Measurements from ENCODE around the gene PMS1.
"Not testable (repeated sequence)": the region's sequence is repeated elsewhere in the genome, so short reads cannot be mapped to it uniquely, and the experiment has no call there.

Gene PMS1

DNA sequence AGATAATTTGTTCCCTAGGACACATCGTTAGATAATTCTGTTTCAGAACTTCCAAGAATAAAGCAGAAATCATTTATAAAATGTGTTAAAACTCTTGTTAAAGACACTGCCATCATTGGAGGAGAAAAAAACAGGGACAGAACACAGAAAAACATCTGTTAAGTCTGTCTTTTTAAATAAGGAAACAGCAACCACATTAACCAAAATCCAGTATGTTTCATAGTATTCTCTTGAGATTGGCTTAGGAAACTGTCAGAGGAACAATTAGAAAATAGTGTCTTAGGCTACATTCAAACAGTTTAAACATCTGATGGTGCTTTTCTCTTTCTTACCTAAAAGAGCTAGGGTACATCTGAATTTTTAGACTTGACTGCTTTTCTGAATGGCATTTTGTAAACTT is 81.6 kb downstream of the PMS1 start:
- no peak for DNase-seq (ENCODE audit: low read depth in 2 of 2)

DNA sequence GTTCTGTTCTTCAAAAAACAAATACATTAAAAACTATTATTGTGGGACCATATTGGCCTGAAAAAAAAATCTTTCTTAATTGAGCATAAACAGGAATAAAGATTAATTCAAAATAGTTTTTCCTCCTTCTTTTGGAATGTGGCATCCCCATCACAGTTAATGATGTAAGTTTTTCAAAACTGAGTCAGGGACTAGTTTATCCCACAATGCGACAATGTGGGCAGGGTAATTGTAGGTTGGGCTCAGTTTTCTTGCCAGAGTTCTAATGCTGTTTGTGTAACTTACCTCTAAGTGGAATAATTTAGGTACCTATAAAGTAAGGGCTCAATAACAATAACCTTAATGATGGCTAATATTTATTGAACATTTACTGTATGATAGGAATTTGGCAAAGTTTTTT is 82.0 kb downstream of the PMS1 start:
- DNase-seq (ENCODE audit: low read depth in 2 of 2): no peak

DNA sequence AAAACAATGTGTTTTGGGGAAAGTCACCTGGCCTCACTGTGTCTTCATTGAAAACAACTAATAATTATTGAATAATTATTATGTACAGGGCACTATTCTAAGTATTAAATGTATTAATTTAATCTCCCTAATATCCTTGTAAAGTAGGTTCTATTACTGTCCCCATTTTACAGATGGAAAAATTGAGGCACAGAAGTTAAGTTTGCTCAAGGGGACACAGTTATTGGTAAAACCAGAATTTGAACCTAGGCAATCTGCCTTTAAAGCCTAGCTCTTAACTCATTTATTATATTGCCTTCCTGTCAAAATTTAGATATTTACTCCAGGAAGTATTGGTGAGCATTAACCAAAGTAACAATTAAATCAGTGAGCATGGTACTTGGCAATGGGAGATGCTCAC is 84.6 kb downstream of the PMS1 start:
- no peak for DNase-seq (ENCODE audit: low read depth in 2 of 2)

DNA sequence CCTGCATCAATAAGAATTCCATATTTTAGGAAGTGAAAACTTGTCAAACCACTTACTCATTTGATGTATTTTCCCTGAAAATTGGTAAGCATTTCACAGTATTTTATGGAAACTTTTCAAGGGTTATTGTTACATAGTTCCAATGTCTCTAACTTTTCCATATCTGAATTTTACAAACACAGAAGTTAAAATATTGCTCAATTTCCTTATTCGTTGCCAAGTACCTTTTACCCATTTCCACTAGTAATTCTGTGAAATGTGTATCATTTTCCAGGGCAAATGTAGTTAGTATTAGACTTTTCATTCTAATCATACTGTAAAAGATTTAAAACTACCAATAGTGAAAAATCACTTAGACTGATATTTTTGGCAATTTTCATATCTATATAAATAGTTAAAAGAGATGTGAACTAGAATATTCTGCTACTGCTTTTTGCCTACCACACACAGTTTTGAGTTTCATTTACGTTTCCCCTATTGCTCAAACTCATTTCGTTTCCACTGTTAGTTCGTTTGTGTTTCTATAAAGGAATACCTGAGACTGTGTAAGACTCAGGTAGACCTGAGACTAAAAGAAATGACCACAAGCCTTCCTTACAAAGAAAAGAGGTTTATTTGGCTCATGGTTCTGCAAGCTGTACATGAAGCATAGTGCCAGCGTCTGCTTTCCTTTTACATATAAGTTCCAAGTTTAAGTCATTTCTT is 86.3 kb downstream of the PMS1 start:
- DNase-seq (ENCODE audit: low read depth in 2 of 2): no peak

DNA sequence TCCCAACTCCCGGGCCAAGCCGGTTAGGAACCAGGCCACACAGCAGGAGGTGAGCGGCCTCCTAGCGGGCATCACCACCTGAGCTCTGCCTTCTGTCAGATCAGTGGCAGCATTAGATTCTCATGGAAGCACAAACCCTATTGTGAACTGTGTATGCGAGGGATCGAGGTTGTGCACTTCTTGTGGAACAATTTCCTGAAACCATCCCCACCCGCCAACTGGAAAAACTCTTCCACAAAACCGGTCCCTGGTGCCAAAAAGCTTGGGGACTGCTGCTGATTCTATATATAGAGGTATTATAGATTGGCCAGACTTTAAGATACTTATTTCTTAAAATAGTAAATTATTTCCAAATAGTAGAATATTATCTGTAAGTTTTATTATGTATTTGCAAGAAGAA is 89.4 kb downstream of the PMS1 start:
- DNase-seq (ENCODE audit: low read depth in 2 of 2): no peak

DNA sequence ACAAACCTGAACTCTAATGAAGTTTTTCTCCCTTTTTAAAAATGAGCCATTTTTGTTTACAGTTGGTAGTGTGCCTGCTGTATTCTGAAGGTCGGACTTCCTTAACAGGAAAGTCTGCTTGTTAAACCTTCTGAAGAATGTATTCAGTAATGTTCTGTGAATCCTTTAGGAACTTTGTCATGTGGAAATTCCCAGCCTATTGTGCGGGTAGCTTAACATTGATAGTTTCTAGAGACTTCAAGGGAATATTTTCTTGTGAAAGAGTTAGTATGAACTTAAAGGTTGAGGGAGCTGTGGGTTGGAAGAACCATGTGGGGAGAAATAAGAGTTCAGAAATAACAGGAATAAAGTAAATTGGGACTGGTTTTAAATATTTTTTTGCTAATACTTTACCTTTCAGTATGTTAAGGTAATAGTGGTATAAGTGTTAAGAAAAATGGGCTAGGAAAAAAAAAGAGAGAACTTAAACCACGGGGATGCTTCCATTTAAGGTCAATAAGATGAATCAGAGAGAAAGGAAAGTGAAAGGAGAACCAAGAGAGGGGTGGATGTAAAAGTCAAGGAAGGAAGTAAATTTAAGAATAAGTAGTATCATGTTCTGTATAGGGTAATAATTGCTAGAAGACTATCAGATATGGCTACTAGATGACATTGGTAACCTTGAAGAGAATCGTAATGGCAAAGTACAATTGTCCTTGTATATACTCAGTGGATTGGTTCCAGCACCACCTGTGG is 90.5 kb downstream of the PMS1 start:
- DNase-seq (ENCODE audit: low read depth in 2 of 2): no peak

DNA sequence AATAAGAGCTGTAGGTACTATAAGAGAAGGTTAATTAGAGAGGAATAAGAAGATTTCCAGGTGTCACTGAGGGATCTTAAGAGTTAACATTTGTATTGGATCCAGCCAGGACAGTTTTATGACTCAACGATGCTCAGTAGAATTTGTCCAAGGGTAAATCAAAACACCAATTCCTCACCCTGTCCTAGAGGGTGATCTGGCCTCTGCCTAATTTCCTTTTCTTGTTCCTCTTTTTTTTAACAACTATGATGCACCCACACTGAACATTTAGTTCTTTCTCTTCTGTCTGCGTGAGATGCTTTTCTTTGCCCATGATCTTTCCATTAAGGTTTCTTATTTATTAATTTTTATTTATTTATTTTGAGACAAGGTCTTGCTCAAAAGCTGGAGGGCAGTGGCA is 92.0 kb downstream of the PMS1 start:
- DNase-seq (ENCODE audit: low read depth in 2 of 2): no peak

DNA sequence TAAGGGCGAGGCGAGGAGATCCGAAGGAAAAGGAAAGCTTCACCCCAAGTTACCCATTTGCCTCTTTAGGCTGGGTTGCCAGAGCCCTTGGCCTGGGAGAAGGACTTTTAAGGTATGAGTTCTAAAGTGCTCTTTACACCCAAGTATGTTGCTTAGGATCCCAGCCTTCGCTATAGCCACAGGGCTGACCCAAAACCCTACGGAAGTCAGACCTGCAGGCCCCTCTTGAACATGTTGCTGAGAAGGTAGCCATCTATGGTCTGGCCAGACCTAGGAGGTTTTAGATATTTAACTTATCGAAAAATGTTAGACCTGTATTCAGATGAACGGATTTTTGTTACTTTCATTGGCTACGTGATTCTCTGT is 95.4 kb downstream of the PMS1 start:
- no peak for DNase-seq (ENCODE audit: low read depth in 2 of 2)

DNA sequence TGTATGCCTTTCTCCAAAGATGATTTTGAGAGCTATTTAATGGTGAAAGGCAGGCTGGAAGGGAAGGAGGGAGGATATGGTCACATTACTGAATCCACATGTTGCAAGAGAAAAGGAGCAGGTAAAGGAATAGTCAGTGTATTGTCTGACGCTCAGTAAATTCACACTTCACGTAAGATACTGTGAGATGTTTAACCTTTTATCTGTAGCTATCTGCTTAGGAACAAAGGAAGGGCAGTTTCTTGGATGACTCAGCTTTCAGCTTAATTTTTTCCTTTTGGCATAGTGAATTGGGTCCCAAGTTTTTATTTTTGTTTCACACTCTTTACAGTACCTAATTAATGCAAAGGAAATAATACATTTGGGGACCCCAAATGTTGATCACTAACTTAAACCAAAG is 96.2 kb downstream of the PMS1 start:
- no peak for DNase-seq (ENCODE audit: low read depth in 2 of 2)

DNA sequence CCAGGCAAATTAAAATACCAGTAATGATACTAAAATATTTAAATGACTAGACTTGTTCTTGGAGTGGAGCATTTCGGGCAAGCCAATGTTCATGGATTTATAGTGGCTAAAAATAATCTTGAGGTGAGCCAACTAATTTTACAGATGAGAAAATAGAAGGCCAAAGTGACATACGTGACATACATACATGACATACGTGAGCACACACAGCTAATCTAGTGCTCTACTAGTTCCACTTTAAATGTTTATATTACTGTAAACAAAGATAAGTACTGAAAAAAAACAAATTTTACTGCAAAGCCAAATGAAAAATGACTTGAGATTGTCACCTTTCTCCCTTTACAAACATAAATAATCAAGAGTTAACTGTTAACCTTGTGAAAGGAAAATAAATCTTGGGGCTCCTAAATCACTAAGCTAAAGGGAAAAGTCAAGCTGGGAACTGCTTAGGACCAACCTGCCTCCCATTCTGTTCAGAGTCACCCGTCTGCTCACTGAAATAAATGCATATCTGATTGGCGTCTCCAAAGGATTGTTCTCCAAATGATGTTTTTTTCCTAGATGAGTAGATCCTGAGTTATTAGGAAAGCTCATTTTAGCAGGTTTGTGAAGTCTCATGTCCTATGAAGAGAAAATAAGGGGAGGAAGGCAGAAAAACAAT is 96.7 kb downstream of the PMS1 start:
- no peak for DNase-seq (ENCODE audit: low read depth in 2 of 2)

DNA sequence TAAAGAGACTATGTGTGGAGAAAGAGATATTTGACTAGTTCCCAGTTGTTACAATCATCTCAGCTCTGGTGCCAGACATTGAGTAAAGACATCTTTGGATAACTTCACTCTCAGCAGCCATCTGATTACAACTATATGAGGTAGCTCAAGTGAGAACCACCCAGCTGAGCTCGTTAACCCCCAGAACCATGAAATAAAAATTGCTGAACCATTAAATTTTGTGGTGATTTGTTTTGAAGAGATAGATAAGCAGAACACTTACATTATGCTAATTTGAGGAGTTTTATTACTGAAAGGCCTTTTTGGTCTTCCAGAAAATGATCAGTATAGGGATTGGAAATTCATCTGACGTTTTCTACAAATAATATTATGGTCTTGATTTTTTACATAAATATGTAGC is 101.1 kb downstream of the PMS1 start:
- DNase-seq (ENCODE audit: low read depth in 2 of 2): no peak

DNA sequence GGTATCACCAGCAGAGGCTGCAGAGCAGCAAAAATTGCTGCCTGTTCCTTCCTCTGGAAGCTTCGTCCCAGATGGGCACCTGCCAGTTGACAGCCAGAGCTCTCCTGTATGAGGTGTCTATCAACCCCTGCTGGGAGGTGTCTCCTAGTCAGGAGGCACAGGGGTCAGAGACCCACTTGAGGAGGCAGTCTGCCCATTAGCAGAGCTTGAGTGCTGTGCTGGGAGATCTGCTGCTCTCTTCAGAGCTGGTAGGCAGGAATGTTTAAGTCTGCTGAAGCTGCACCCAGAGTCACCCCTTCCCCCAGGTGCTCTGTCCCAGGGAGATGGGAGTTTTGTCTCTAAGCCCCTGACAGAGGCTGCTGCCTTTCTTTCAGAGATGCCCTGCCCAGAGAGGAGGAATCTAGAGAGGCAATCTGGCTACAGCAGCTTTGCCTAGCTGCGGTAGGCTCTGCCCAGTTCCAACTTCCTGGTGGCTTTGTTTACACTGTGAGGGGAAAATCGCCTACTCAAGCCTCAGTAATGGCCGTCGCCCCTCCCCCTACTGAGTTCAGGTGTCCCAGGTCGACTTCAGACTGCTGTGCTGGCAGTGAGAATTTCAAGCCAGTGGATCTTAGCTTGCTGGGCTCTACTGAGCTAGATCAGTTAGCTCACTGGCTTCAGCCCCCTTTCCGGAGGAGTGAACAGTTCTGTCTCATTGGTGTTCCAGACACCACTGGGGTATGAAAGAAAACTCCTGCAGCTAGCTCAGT is 108.5 kb downstream of the PMS1 start:
- DNase-seq (ENCODE audit: low read depth in 2 of 2): not testable (repeated sequence)

DNA sequence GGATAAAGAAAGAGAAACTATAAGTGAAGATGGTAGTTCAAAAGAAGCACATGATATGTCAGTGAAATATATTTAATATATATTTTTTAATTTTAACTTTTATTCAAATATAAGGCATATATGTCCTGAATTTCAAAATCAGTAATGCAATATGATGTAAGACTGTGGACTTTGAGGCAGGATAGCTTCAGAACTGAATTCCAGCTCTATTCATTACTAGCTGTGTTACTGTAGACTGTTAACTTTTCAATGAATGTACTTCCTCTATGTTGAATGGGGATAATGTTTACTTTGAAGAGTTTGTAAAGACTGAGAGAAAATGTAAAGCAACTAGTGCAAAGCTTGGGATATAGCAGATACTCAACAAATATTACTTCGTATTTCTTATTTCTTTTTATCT is 112.6 kb downstream of the PMS1 start:
- DNase-seq (ENCODE audit: low read depth in 2 of 2): no peak

DNA sequence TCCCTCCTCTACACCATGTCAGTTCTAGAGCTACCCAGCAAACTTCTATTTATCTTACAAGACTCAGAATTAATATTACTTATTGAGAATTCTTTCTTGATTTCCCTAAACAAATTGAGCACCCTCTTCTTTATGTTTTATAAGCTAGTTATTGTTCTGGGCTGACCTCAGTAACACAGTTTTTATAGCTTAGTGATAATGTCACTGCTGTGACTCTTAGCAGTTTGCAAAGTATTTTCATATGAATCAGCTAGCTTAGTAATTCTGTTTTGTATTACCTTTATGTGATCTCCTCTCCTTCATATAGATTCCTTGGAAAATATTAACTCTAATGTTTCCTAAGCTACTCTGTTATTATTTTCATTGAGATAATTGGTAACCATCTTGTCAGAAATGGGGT is 114.9 kb downstream of the PMS1 start:
- DNase-seq (ENCODE audit: low read depth in 2 of 2): no peak

DNA sequence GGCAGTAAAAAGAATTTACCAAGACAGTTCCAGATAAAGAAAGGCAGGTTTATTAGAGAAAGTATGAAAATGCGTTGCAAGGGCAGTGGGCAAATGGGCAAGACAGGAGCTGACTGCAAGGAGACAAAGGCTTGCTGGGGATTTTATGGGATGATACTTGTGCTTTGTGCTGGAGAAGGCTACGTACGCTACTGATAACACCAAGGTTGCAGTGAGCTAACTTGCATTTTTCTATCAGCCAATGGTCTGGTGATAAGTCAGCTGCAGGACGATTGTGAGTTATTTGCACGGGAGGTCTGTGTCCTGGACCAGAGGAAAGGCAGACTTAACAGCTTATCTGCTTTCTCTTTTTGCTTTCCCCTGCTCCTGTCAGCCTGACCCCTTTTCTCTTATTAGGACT is 116.5 kb downstream of the PMS1 start:
- no peak for DNase-seq (ENCODE audit: low read depth in 2 of 2)

DNA sequence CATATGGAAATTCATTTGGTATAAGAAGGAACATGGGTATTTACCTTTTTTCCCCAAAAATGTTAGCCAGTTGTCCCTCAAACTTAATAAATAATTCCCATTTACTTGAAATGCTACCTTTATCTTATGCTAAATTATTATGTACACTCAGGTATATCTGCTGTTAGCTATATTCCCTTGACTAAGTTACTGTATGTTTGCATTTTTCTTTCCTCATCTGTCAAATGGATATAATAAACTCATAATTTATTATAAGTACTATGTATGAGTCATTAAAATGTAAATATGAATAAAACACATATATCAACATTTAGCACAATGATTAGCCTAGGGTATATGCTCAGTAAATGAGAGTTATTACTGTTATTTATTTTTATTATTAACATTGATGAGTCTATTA is 117.4 kb downstream of the PMS1 start:
- DNase-seq (ENCODE audit: low read depth in 2 of 2): no peak

DNA sequence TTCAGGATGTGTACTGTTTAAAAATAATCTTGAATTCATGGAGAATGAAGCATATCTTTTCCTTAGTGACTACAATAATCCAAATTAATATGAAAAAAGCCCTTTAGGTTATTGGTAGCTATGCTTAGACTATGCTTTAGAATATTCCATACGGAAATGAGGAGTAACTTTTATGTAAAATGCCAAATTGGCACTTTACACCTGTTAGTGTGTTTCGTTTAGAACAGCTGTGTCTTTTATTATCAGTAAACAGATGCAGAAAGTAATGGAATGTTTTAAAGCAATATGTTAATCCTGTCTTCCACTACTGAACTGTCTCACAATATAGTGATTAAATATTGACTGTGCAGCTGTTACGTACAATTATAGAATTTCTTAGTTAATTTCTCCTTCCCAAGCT is 129.6 kb downstream of the PMS1 start:
- DNase-seq (ENCODE audit: low read depth in 2 of 2): no peak

DNA sequence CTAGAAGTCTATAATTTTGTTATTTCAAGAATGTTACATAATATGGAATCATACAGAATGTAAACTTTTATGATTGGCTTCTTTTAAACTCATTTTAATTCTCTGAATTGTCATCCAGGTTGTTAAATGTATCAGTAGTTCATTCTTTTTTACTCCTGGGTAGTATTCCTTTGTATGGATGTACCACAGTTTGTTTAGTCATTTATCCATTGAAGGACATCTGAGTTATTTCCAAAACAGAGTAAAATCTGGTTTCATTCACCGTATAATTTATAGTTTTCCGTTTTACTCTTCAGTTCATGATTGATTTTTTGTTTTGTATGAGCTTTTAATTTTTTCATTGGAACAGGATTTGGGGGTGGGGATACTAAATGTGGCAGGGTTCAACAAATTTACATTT is 132.4 kb downstream of the PMS1 start:
- DNase-seq (ENCODE audit: low read depth in 2 of 2): no peak
